ENCODE results near the gene RGS17.

The RGS17 gene

DNA sequence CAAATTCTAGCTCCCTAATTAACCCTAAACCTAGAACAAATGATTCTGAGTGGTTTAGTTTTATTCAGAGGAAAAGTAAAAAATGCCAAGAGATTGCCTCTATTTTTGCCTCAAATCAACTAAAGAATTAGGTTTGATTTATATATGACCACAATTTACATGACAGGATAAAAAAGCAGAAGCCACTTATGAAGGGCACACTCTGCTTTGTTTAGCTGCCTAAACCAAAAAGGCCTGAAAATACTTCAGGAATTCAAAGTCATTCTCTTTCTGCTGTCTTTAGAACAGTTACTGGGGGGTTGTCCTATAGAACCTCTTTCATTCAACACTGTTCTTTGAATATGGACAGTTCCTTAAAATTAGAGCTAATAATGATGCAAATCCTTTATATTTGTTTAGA is 153.5 kb downstream of the RGS17 start:
- TF ChIP-seq SALL2 (tag by site-specific recombination; IDR thresholded peaks at IDR 0.05; ENCODE audit: borderline replicate concordance): no peak
- TF ChIP-seq ATF2 (tag by site-specific recombination; IDR thresholded peaks at IDR 0.05; ENCODE audit: low read depth): no peak
- TF ChIP-seq, protein P1, sequence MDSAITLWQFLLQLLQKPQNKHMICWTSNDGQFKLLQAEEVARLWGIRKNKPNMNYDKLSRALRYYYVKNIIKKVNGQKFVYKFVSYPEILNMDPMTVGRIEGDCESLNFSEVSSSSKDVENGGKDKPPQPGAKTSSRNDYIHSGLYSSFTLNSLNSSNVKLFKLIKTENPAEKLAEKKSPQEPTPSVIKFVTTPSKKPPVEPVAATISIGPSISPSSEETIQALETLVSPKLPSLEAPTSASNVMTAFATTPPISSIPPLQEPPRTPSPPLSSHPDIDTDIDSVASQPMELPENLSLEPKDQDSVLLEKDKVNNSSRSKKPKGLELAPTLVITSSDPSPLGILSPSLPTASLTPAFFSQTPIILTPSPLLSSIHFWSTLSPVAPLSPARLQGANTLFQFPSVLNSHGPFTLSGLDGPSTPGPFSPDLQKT (IDR thresholded peaks at IDR 0.05; ENCODE audit: borderline replicate concordance, low read depth, low read length): no peak
- TF ChIP-seq ZFP69B (tag by site-specific recombination; IDR thresholded peaks at IDR 0.05): no peak
- TF ChIP-seq ZNF37A (tag by site-specific recombination; IDR thresholded peaks at IDR 0.05): no peak
- no peak for TF ChIP-seq ZBTB21 (tag by site-specific recombination; IDR thresholded peaks at IDR 0.05)
- no peak for TF ChIP-seq ZNF843 (tag by site-specific recombination; IDR thresholded peaks at IDR 0.05)
- no peak for TF ChIP-seq ZNF423 (tag by site-specific recombination; IDR thresholded peaks at IDR 0.05)
- TF ChIP-seq KLF1 (tag by site-specific recombination; IDR thresholded peaks at IDR 0.05): no peak
- TF ChIP-seq, protein P2, sequence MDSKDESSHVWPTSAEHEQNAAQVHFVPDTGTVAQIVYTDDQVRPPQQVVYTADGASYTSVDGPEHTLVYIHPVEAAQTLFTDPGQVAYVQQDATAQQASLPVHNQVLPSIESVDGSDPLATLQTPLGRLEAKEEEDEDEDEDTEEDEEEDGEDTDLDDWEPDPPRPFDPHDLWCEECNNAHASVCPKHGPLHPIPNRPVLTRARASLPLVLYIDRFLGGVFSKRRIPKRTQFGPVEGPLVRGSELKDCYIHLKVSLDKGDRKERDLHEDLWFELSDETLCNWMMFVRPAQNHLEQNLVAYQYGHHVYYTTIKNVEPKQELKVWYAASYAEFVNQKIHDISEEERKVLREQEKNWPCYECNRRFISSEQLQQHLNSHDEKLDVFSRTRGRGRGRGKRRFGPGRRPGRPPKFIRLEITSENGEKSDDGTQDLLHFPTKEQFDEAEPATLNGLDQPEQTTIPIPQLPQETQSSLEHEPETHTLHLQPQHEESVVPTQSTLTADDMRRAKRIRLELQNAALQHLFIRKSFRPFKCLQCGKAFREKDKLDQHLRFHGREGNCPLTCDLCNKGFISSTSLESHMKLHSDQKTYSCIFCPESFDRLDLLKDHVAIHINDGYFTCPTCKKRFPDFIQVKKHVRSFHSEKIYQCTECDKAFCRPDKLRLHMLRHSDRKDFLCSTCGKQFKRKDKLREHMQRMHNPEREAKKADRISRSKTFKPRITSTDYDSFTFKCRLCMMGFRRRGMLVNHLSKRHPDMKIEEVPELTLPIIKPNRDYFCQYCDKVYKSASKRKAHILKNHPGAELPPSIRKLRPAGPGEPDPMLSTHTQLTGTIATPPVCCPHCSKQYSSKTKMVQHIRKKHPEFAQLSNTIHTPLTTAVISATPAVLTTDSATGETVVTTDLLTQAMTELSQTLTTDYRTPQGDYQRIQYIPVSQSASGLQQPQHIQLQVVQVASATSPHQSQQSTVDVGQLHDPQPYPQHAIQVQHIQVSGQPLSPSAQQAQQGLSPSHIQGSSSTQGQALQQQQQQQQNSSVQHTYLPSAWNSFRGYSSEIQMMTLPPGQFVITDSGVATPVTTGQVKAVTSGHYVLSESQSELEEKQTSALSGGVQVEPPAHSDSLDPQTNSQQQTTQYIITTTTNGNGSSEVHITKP (tag by site-specific recombination; IDR thresholded peaks at IDR 0.05): no peak
- TF ChIP-seq ZNF621 (tag by site-specific recombination; IDR thresholded peaks at IDR 0.05): no peak
- no peak for TF ChIP-seq ZBTB20 (tag by site-specific recombination; IDR thresholded peaks at IDR 0.05)
- no peak for TF ChIP-seq ZNF341 (tag by site-specific recombination; IDR thresholded peaks at IDR 0.05; ENCODE audit: low read depth)
- no peak for TF ChIP-seq ZNF10 (tag by site-specific recombination; IDR thresholded peaks at IDR 0.05)
- TF ChIP-seq TRIM28 (IDR thresholded peaks at IDR 0.05; ENCODE audit: borderline replicate concordance, low read length): no peak
- no peak for TF ChIP-seq SCRT1 (tag by site-specific recombination; IDR thresholded peaks at IDR 0.05; ENCODE audit: borderline replicate concordance)
- CTCF ChIA-PET: interaction anchor here (1.2 to 2.1 kb wide), 3 partner anchors 22 to 47 kb away, joined by 3 to 8 read pairs (median 5); no protein-coding TSS in a partner anchor
- Histone ChIP-seq H3K4me1 (ENCODE audit: control insufficient read depth, insufficient read depth, low read length) (peaks cover 4% of the 10 kb centered on the region; the same call in 1 of the 2 replicates), H3K9me3 (ENCODE audit: control insufficient read depth, insufficient read depth, low read depth, low read length) (no peaks in the 10 kb centered on the region), H3K27ac (ENCODE audit: extremely low read depth, low read depth, low read length) (no peak overlapping the region), H3K36me3 (ENCODE audit: control insufficient read depth in 2 of 2, insufficient read depth in 1 of 2, low read length in 2 of 2) (peaks cover 38 to 85% of the 10 kb centered on the region in 2 experiments), H3K4me3 (ENCODE audit: low read depth, low read length) (no peak overlapping the region)
- POLR2A ChIA-PET: interaction anchor here (1.1 kb wide), 1 partner anchor 9 kb away, joined by 4 read pairs; no protein-coding TSS in a partner anchor

DNA sequence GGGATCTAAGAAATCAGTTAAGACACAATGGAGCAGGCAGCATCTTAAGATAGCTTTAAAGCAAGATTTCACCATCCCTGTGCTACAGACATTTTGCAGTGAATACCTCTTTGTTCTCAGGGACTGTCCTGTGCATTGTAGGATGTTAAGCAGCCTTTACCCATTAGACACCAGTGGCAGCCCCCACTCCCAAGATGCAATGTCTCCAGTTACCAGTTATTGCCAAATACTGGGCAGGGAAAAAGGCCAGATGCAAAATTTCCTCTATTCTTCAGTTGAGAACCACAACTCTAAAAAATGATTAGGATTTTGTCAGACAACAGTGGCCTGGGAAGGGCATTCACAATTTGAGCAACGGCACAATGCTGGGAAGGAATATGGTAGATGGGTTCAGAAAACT is 154.3 kb downstream of the RGS17 start:
- Histone ChIP-seq H3K9me3 (ENCODE audit: control insufficient read depth, insufficient read depth, low read depth, low read length) (no peaks in the 10 kb centered on the region), H3K4me1 (ENCODE audit: control insufficient read depth, insufficient read depth, low read length) (peaks cover 4% of the 10 kb centered on the region; the same call in 1 of the 2 replicates), H3K27ac (ENCODE audit: extremely low read depth, low read depth, low read length) (no peak overlapping the region), H3K36me3 (ENCODE audit: control insufficient read depth in 2 of 2, insufficient read depth in 1 of 2, low read length in 2 of 2) (peaks cover 46 to 93% of the 10 kb centered on the region in 2 experiments), H3K4me3 (ENCODE audit: low read depth, low read length) (no peak overlapping the region)
- ChIA-PET CTCF (interaction anchor here (1.2 to 2.1 kb wide), 2 partner anchors 23 to 48 kb away, joined by 3 to 8 read pairs; no protein-coding TSS in a partner anchor), POLR2A (no interaction called here)
- no peak for TF ChIP-seq ZNF214 (tag by site-specific recombination; IDR thresholded peaks at IDR 0.05; ENCODE audit: borderline replicate concordance)
- no peak for TF ChIP-seq ZNF585B (tag by site-specific recombination; IDR thresholded peaks at IDR 0.05)
- TF ChIP-seq ZNF37A (tag by site-specific recombination; IDR thresholded peaks at IDR 0.05): no peak
- TF ChIP-seq ZNF660 (tag by site-specific recombination; IDR thresholded peaks at IDR 0.05): no peak
- no peak for TF ChIP-seq ZNF112 (tag by site-specific recombination; IDR thresholded peaks at IDR 0.05)
- no peak for TF ChIP-seq HOXA7 (CRISPR knock-in tag; IDR thresholded peaks at IDR 0.05; ENCODE audit: borderline replicate concordance)
- no peak for TF ChIP-seq ZNF692 (tag by site-specific recombination; IDR thresholded peaks at IDR 0.05)
- TF ChIP-seq ZNF785 (tag by site-specific recombination; IDR thresholded peaks at IDR 0.05): no peak
- no peak for TF ChIP-seq ZNF510 (tag by site-specific recombination; IDR thresholded peaks at IDR 0.05; ENCODE audit: insufficient replicate concordance)
- no peak for TF ChIP-seq ZNF398 (tag by site-specific recombination; IDR thresholded peaks at IDR 0.05)
- no peak for TF ChIP-seq KLF16 (tag by site-specific recombination; IDR thresholded peaks at IDR 0.05)
